ENCODE results near the gene ADM2.
A peak's percentile ranks its signal among the peaks of the same experiment; 100 is the strongest.

- TF ChIP-seq EMX1 (CRISPR knock-in tag; IDR thresholded peaks at IDR 0.05) (no peak), SP1 (CRISPR knock-in tag; conservative IDR thresholded peaks at IDR 0.05) (no peak), E2F5 (CRISPR knock-in tag; IDR thresholded peaks at IDR 0.05) (no peak), FOXP1 (CRISPR knock-in tag; IDR thresholded peaks at IDR 0.05; ENCODE audit: borderline replicate concordance) (no peak), ELF4 (CRISPR knock-in tag; IDR thresholded peaks at IDR 0.05; ENCODE audit: low read depth) (no peak), STAT6 (CRISPR knock-in tag; conservative IDR thresholded peaks at IDR 0.05; ENCODE audit: low read depth) (no peak), ZNF263 (CRISPR knock-in tag; IDR thresholded peaks at IDR 0.05; ENCODE audit: low read depth) (no peak), NFE2L1 (CRISPR knock-in tag; IDR thresholded peaks at IDR 0.05) (no peak), USF2 (CRISPR knock-in tag; IDR thresholded peaks at IDR 0.05) (no peak), PREB (CRISPR knock-in tag; IDR thresholded peaks at IDR 0.05; ENCODE audit: borderline replicate concordance) (no peak)
- TF ChIP-seq, protein P1, sequence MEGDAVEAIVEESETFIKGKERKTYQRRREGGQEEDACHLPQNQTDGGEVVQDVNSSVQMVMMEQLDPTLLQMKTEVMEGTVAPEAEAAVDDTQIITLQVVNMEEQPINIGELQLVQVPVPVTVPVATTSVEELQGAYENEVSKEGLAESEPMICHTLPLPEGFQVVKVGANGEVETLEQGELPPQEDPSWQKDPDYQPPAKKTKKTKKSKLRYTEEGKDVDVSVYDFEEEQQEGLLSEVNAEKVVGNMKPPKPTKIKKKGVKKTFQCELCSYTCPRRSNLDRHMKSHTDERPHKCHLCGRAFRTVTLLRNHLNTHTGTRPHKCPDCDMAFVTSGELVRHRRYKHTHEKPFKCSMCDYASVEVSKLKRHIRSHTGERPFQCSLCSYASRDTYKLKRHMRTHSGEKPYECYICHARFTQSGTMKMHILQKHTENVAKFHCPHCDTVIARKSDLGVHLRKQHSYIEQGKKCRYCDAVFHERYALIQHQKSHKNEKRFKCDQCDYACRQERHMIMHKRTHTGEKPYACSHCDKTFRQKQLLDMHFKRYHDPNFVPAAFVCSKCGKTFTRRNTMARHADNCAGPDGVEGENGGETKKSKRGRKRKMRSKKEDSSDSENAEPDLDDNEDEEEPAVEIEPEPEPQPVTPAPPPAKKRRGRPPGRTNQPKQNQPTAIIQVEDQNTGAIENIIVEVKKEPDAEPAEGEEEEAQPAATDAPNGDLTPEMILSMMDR (IDR thresholded peaks at IDR 0.05) = no peak
- TF ChIP-seq, protein P2, sequence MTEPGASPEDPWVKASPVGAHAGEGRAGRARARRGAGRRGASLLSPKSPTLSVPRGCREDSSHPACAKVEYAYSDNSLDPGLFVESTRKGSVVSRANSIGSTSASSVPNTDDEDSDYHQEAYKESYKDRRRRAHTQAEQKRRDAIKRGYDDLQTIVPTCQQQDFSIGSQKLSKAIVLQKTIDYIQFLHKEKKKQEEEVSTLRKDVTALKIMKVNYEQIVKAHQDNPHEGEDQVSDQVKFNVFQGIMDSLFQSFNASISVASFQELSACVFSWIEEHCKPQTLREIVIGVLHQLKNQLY (CRISPR knock-in tag; IDR thresholded peaks at IDR 0.05) = no peak
- TF ChIP-seq, protein P3, sequence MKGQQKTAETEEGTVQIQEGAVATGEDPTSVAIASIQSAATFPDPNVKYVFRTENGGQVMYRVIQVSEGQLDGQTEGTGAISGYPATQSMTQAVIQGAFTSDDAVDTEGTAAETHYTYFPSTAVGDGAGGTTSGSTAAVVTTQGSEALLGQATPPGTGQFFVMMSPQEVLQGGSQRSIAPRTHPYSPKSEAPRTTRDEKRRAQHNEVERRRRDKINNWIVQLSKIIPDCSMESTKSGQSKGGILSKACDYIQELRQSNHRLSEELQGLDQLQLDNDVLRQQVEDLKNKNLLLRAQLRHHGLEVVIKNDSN (CRISPR knock-in tag; IDR thresholded peaks at IDR 0.05) = 0 out of 2 replicates have a peak, but pooled peaks have one; percentile 45
- TF ChIP-seq, protein P4, sequence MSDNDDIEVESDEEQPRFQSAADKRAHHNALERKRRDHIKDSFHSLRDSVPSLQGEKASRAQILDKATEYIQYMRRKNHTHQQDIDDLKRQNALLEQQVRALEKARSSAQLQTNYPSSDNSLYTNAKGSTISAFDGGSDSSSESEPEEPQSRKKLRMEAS (CRISPR knock-in tag; IDR thresholded peaks at IDR 0.05) = no peak; the same call in 1 of the 2 replicates
Measured at GRCh38 chr22:50529416-50529896, 48.1 kb downstream of the ADM2 start.
